Karpas-422 (cell line): ENCODE data around the gene ABHD14A. TPM values are rescaled to one million over a fixed set of nuclear protein-coding genes. Genes with fewer than 3 reads are reported as not detected.
A peak's percentile ranks its signal among the peaks of the same experiment; 100 is the strongest.

ENCODE experiments used
- DNase-seq: peaks from one replicate; pipeline ENCODE4 v3.0.0-alpha.2; 2015
- H2AFZ ChIP-seq: fragments of 200-600 bp; sonication (generic); 2 replicates; pipeline ENCODE4 v1.6.1; 2014; ENCODE audit warnings: antibody characterized with exemption, low read length, mixed read lengths
- H3K27ac ChIP-seq: fragments of 200-600 bp; sonication (generic); 2 replicates; pipeline ENCODE4 v1.5.1; 2014; ENCODE audit warnings: mild to moderate bottlenecking, low read length, moderate library complexity
- H3K27me3 ChIP-seq: fragments of 200-600 bp; sonication (generic); 2 replicates; pipeline ENCODE4 v1.6.1; 2014; ENCODE audit warnings: low read length, mixed read lengths
- H3K36me3 ChIP-seq: fragments of 200-600 bp; sonication (generic); 2 replicates; pipeline ENCODE4 v1.6.1; 2014; ENCODE audit warnings: low read length, mixed read lengths; ENCODE audit not compliant: insufficient read depth
- H3K4me1 ChIP-seq: fragments of 200-600 bp; sonication (generic); 2 replicates; pipeline ENCODE4 v1.6.1; 2014; ENCODE audit warnings: mild to moderate bottlenecking, low read length, mixed read lengths
- H3K4me2 ChIP-seq: fragments of 200-600 bp; sonication (generic); 2 replicates; pipeline ENCODE4 v1.6.1; 2014; ENCODE audit warnings: low read length, low read depth, mild to moderate bottlenecking; ENCODE audit not compliant: poor library complexity, severe bottlenecking
- H3K4me3 ChIP-seq: fragments of 200-600 bp; sonication (generic); 2 replicates; pipeline ENCODE4 v1.5.1; 2014; ENCODE audit warnings: mild to moderate bottlenecking, antibody characterized with exemption, low read length, mixed read lengths
- H3K79me2 ChIP-seq: fragments of 200-600 bp; sonication (generic); 2 replicates; pipeline ENCODE4 v1.6.1; 2014; ENCODE audit warnings: mild to moderate bottlenecking, low read length, mixed read lengths
- H3K9ac ChIP-seq: fragments of 200-600 bp; sonication (generic); 2 replicates; pipeline ENCODE4 v1.6.0; 2014; ENCODE audit warnings: low read length
- H3K9me2 ChIP-seq: fragments of 200-600 bp; sonication (generic), shearing (Covaris generic); replicated peaks from 2 replicates; pipeline ENCODE4 v1.6.0; 2014; ENCODE audit warnings: mild to moderate bottlenecking, low read length, moderate library complexity; ENCODE audit not compliant: insufficient read depth
- H3K9me3 ChIP-seq: fragments of 300-700, 200-600 bp; sonication (generic); 2 replicates; pipeline ENCODE4 v1.6.1; 2014; ENCODE audit warnings: low read length, mixed read lengths
- H4K20me1 ChIP-seq: fragments of 200-600 bp; sonication (generic); 2 replicates; pipeline ENCODE4 v1.6.1; 2014; ENCODE audit warnings: mild to moderate bottlenecking, antibody characterized with exemption, low read length, low read depth; ENCODE audit not compliant: insufficient read depth
- total RNA-seq: library from RNA; depleted of rRNA; stranded (reverse); fragments of >200 nt; shearing (Covaris generic); gene quantifications from 2 replicates; pipeline ENCODE4 v1.2.3, GENCODE V29; 2014; ENCODE audit warnings: low replicate concordance

The ABHD14A gene
- total RNA-seq, 1 experiment from 2014 or later: 36.9 TPM

DNA sequence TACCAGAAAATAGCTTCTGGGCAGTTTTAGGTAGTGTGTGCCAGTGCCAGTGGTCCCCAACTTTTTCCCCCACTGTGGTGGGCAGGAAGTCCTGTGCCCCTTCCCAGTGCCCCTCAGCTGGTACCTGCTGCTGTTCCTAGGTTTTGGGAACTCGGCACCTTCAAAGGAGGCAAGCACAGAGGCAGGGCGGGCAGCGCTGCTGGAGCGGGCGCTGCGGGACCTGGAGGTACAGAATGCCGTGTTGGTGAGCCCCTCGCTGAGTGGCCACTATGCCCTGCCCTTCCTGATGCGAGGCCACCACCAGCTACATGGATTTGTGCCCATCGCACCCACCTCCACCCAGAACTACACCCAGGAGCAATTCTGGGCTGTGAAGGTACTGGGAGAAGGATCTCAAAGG is 5.4 kb downstream of the ABHD14A start:
- no peaks in the 10 kb centered on the region for H4K20me1 ChIP-seq
- no peak overlapping the region for H3K27ac ChIP-seq
- no peak for DNase-seq
- no peak overlapping the region for H3K4me3 ChIP-seq
- no peaks in the 10 kb centered on the region for H3K27me3 ChIP-seq
- H2AFZ ChIP-seq: no peak overlapping the region
- no peaks in the 10 kb centered on the region for H3K9me3 ChIP-seq
- no peak overlapping the region for H3K4me2 ChIP-seq
- H3K36me3 ChIP-seq: no peaks in the 10 kb centered on the region
- H3K4me1 ChIP-seq: peaks cover 47% of the 10 kb centered on the region
- no peaks in the 10 kb centered on the region for H3K9me2 ChIP-seq
- no peak overlapping the region for H3K9ac ChIP-seq
- H3K79me2 ChIP-seq: peaks cover 44% of the 10 kb centered on the region

DNA sequence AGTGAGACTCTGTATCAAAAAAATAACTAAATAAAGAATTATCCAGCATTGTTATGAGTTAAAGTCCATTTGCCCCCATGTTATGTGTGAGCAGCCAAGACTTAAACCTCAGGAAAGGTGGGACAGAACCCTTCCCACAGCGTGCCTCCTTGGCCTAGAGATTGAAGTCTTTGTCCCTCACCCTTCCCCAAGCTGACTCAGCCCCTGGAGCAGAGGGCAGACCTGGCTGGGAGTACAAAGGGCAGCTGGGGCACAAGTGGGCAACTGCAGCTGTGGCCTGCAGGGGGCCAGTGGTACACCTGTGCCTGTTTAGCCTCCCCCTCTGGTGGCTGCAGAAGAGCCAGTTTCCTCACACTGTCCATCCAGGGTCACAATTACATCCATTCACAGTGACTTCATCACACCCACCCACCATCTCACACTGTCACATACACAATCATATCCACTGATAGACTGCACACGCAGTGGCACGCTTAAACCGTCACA is 7.5 kb downstream of the ABHD14A start:
- no peaks in the 10 kb centered on the region for H3K9me2 ChIP-seq
- peaks cover 35% of the 10 kb centered on the region for H3K4me1 ChIP-seq
- H3K9ac ChIP-seq: peak overlapping the region; percentile 82
- peak overlapping the region; percentile 92 for H3K4me2 ChIP-seq
- no peaks in the 10 kb centered on the region for H3K27me3 ChIP-seq
- no peaks in the 10 kb centered on the region for H4K20me1 ChIP-seq
- H2AFZ ChIP-seq: peak overlapping the region; percentile 1; the same call in 1 of the 2 replicates
- H3K79me2 ChIP-seq: peaks cover 35% of the 10 kb centered on the region
- H3K36me3 ChIP-seq: no peaks in the 10 kb centered on the region
- DNase-seq: peak; percentile 79
- H3K4me3 ChIP-seq: peak overlapping the region; percentile 83
- peak overlapping the region; percentile 85 for H3K27ac ChIP-seq
- H3K9me3 ChIP-seq: no peaks in the 10 kb centered on the region

DNA sequence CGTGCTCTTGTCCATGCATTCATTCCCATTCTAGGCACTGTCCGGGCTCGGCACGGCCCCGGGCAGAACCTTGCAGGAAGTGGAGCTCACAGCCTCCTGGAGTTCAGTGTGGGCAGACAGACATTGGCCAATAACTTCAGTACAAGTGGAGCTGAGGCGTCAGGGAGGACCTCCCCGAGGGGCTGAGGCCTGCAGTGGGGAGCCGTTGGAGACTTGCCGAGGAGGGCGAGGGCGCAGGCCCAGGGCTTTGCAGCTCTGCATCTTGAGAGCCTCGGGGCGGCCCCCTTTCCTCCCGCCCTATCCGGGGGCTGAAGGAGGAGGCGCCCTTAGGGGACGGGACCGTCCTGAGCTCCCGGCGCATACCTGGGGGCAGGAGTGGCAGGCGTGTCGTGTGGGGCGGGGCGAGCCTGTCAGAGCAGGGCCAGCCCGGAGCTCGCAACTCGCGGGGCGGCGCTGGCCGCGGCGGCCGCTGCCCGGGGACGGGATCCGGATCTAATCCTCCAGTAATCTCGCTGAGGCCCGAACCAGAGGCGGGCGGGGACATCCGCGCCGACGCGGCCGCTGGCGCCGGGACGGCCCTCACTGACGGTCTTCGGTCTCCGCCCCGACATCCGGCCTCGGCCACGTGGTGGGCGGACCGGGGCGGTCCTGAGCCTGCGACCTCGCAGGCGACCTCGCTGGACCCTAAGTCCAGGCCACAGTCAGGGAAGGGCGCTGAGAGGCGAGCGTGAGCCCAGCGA is 8.1 kb downstream of the ABHD14A start, which contains the start of gene ACY1:
TSS of gene ACY1 (plus strand) at position 698 of the 740 bp plus-strand sequence. CDS start 530 bp downstream, outside the sequence.
- H3K27me3 ChIP-seq: no peaks in the 10 kb centered on the region
- H3K4me2 ChIP-seq: peak within 1 kb of the TSS; percentile 92
- H4K20me1 ChIP-seq: no peaks in the 10 kb centered on the region
- H3K4me3 ChIP-seq: peak within 1 kb of the TSS; percentile 83
- peak within 1 kb of the TSS; percentile 85 for H3K27ac ChIP-seq
- H3K36me3 ChIP-seq: no peaks in the 10 kb centered on the region
- H3K4me1 ChIP-seq: peaks cover 35% of the 10 kb centered on the region
- H3K79me2 ChIP-seq: peaks cover 30% of the 10 kb centered on the region
- peak within 1 kb of the TSS; percentile 63; the same call in 1 of the 2 replicates for H2AFZ ChIP-seq
- peak; percentile 93 for DNase-seq
- H3K9me3 ChIP-seq: no peaks in the 10 kb centered on the region
- H3K9me2 ChIP-seq: no peaks in the 10 kb centered on the region
- H3K9ac ChIP-seq: peak within 1 kb of the TSS; percentile 82

DNA sequence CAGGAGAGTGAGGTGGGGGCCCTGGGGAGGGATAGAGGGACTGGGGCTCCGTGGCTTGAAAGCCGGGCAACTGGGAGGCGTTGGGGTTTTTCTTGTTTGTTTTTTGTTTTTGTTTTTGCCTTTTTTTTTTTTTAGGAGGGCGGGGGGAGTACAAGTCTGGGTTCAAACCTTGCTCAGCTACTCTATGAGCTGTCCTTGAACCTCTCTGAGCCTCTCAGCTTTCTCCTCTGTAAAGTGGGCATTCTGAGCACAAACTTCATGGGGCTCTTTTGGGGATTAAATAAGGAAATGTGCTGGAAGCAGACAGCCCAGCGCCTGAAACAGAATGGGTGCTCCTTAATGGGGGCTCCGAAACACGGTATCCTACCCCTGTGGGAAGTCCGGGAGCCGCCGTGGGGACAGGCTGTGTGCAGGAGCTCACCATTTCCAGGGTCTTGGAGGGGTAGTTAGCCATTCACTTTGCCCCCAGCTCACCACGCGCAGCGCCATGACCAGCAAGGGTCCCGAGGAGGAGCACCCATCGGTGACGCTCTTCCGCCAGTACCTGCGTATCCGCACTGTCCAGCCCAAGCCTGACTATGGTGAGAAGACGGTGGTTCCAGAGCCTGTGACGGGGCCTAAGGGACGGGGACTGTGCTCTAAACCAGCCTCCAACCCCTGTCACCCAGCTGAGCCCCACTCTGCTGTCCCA is 8.9 kb downstream of the ABHD14A start:
- Histone ChIP-seq H3K9ac (peak overlapping the region; percentile 82), H3K36me3 (no peaks in the 10 kb centered on the region), H3K27ac (peak overlapping the region; percentile 85), H4K20me1 (no peaks in the 10 kb centered on the region), H3K79me2 (peaks cover 30% of the 10 kb centered on the region), H3K27me3 (no peaks in the 10 kb centered on the region), H3K4me3 (peak overlapping the region; percentile 83), H3K9me2 (no peaks in the 10 kb centered on the region), H3K9me3 (no peaks in the 10 kb centered on the region), H2AFZ (peak overlapping the region; percentile 63; the same call in 1 of the 2 replicates), H3K4me2 (peak overlapping the region; percentile 92), H3K4me1 (peaks cover 35% of the 10 kb centered on the region)
- DNase-seq: no peak

DNA sequence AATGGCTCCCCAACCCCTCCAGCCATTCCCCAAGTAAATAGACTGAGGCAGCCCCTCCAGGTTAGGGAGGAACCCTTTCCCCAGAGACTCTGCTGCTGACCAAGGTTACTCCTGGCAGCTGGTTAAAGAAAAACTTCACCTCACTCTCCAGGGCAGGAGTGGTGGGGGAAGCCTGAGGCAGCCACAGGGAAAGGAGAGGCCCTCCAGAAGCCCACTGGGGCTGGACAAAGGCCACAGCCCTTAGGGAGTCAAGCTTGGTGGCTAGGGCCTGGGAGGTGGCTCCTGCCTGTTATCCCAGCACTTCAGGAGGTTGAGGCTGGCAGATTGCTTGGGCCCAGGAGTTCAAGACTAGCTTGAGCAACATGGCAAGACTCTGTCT is 9.4 kb downstream of the ABHD14A start:
- Histone ChIP-seq H3K9me2 (no peaks in the 10 kb centered on the region), H3K4me2 (peak overlapping the region; percentile 92), H3K4me1 (peaks cover 35% of the 10 kb centered on the region), H3K79me2 (peaks cover 30% of the 10 kb centered on the region), H2AFZ (no peak overlapping the region), H4K20me1 (no peaks in the 10 kb centered on the region), H3K9me3 (no peaks in the 10 kb centered on the region), H3K27ac (peak overlapping the region; percentile 85), H3K27me3 (no peaks in the 10 kb centered on the region), H3K9ac (peak overlapping the region; percentile 82), H3K36me3 (no peaks in the 10 kb centered on the region), H3K4me3 (peak overlapping the region; percentile 83)
- DNase-seq: no peak

DNA sequence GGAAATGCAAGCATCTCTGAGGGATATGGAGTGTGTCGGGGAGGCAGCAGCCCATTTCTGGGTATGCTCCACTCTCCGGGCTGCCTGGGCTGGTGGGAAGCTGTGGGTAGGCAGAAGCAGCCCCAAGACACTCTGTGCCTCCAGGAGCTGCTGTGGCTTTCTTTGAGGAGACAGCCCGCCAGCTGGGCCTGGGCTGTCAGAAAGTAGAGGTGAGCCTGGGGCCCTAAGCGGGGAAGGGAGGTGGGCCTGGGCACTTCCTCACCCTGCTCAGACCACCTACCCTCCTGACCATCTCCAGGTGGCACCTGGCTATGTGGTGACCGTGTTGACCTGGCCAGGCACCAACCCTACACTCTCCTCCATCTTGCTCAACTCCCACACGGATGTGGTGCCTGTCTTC is 10.2 kb downstream of the ABHD14A start:
- Histone ChIP-seq H3K4me1 (peaks cover 35% of the 10 kb centered on the region), H3K27me3 (no peaks in the 10 kb centered on the region), H3K4me2 (peak overlapping the region; percentile 22), H3K79me2 (peaks cover 30% of the 10 kb centered on the region), H3K9me2 (no peaks in the 10 kb centered on the region), H3K36me3 (no peaks in the 10 kb centered on the region), H3K4me3 (no peak overlapping the region), H3K9ac (peak overlapping the region; percentile 37), H4K20me1 (no peaks in the 10 kb centered on the region), H2AFZ (no peak overlapping the region), H3K9me3 (no peaks in the 10 kb centered on the region), H3K27ac (no peak overlapping the region)
- DNase-seq: no peak

DNA sequence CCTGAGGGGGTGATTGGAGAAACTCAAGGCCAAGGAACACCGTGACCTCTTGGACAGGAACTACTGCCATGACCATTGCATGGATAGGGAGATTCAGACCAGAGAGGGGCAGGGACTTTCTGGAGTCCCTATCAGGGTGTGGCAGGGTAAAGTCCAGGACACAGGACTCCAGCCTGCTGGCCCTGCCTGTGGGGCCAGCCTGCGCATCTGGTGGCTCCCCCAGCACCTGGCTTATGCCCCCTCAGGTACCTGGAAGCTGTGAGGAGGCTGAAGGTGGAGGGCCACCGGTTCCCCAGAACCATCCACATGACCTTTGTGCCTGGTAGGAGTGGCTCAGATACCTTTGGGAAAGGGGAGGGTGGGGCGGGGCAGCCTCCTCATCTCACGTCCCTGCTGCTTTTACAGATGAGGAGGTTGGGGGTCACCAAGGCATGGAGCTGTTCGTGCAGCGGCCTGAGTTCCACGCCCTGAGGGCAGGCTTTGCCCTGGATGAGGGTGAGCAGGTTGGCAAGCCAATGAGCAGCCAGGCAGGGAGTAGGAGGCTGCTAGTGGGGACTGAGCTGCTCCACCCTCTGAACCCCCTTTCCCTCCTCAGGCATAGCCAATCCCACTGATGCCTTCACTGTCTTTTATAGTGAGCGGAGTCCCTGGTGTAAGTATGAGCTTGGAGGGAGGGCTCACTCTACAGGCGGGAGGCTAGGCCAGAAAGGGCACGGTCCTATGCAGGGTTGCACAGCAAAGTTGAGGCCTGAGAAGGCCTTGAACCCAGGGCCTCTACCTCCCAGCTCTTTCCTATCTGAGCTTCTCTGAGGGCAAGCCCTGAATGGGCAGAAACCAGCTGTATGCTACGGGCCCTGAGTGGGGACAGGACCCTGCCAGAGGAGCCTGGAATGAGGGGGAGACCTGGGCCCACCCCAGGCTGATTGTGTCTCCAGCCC is 11.4 kb downstream of the ABHD14A start:
- no peak for DNase-seq
- Histone ChIP-seq H3K9me3 (no peaks in the 10 kb centered on the region), H3K79me2 (peaks cover 18% of the 10 kb centered on the region), H3K27me3 (no peaks in the 10 kb centered on the region), H3K9me2 (no peaks in the 10 kb centered on the region), H3K27ac (no peak overlapping the region), H3K9ac (no peak overlapping the region), H3K4me1 (peaks cover 30% of the 10 kb centered on the region), H3K36me3 (no peaks in the 10 kb centered on the region), H3K4me2 (no peak overlapping the region), H3K4me3 (no peak overlapping the region), H2AFZ (no peak overlapping the region), H4K20me1 (no peaks in the 10 kb centered on the region)
